BLaER1 treated with 17β-estradiol and CSF1 and Interleukin-3, amounts not matched to agents 10 nM and 100 nM (cell line): ENCODE results near the gene ZSCAN4.

Experiments used
- H3K27ac ChIP-seq, 11 experiments: shearing (Covaris generic); formaldehyde crosslinking; 2 replicates each; pipeline ENCODE4 v1.8.1; 2022
- H3K27me3 ChIP-seq, 11 experiments: shearing (Covaris generic); formaldehyde crosslinking; 2 replicates each; pipeline ENCODE4 v1.8.1; 2022
- H3K36me3 ChIP-seq, 11 experiments: shearing (Covaris generic); formaldehyde crosslinking; 2 replicates each; pipeline ENCODE4 v1.8.1; 2022
- H3K4me1 ChIP-seq, 10 experiments: shearing (Covaris generic); formaldehyde crosslinking; 2 replicates each; pipeline ENCODE4 v1.8.1; 2022
- H3K4me2 ChIP-seq, 11 experiments: shearing (Covaris generic); formaldehyde crosslinking; 2 replicates each; pipeline ENCODE4 v1.8.1; 2022
- H3K4me3 ChIP-seq, 10 experiments: shearing (Covaris generic); formaldehyde crosslinking; 2 replicates each; pipeline ENCODE4 v1.8.1; 2022
- H3K9ac ChIP-seq, 11 experiments: shearing (Covaris generic); formaldehyde crosslinking; 2 replicates each; pipeline ENCODE4 v1.8.1; 2022
- H3K9me3 ChIP-seq, 11 experiments: shearing (Covaris generic); formaldehyde crosslinking; replicated peaks in 1 of 11; 2 replicates each; pipeline ENCODE4 v1.8.1; 2022
- H4K20me1 ChIP-seq, 11 experiments: shearing (Covaris generic); formaldehyde crosslinking; 2 replicates each; pipeline ENCODE4 v1.8.1; 2022
- Cebpa-rat ChIP-seq, 11 experiments: shearing (Covaris generic); IDR thresholded peaks; 2 replicates each; pipeline ENCODE4 v1.8.1; 2022

ZSCAN4 gene

GRCh38 chr19:57668635-57669034, at the start of gene ZSCAN4:
ZSCAN4 (plus strand) TSS chr19:57668935; CDS start chr19:57676146, 7,211 bp downstream.
- no peaks in the 10 kb centered on the region for H3K9me3 ChIP-seq
- H3K36me3 ChIP-seq: no peaks in the 10 kb centered on the region
- H3K4me1 ChIP-seq: peaks cover 3 to 12% (median 9%) of the 10 kb centered on the region in 10 experiments; a peak in 13 of 20 replicates
- no peak within 1 kb of the TSS for H3K4me3 ChIP-seq
- TF ChIP-seq Cebpa-rat (IDR thresholded peaks at IDR 0.05): no peak
- peaks cover 0 to 6% (median 0%) of the 10 kb centered on the region in 11 experiments; a peak in 1 of 22 replicates for H4K20me1 ChIP-seq
- H3K27me3 ChIP-seq: peaks cover 25 to 34% (median 27%) of the 10 kb centered on the region in 11 experiments
- H3K27ac ChIP-seq: no peak within 1 kb of the TSS
- no peak within 1 kb of the TSS for H3K4me2 ChIP-seq
- no peak within 1 kb of the TSS for H3K9ac ChIP-seq

GRCh38 chr19:57620673-57621348, 47.9 kb upstream of the ZSCAN4 start:
- Histone ChIP-seq H3K36me3 (peaks cover 93 to 100% (median 100%) of the 10 kb centered on the region in 11 experiments), H3K9ac (no peak overlapping the region)
- no peak for TF ChIP-seq Cebpa-rat (IDR thresholded peaks at IDR 0.05)

GRCh38 chr19:57623091-57623490, 45.6 kb upstream of the ZSCAN4 start:
- H4K20me1 ChIP-seq: peaks cover 0 to 17% (median 0%) of the 10 kb centered on the region in 11 experiments; a peak in 2 of 22 replicates
- no peak overlapping the region for H3K27ac ChIP-seq
- peaks cover 93 to 100% (median 98%) of the 10 kb centered on the region in 11 experiments for H3K9me3 ChIP-seq
- peaks cover 71 to 100% (median 92%) of the 10 kb centered on the region in 11 experiments for H3K36me3 ChIP-seq
- H3K4me1 ChIP-seq: no peaks in the 10 kb centered on the region
- peak overlapping the region in 5 of 10 experiments; percentile 79 to 99 (median 92); a peak in 5 of 20 replicates for H3K4me3 ChIP-seq
- TF ChIP-seq Cebpa-rat (IDR thresholded peaks at IDR 0.05): no peak
- peaks cover 0 to 7% (median 0%) of the 10 kb centered on the region in 11 experiments; a peak in 1 of 22 replicates for H3K27me3 ChIP-seq
- H3K4me2 ChIP-seq: no peak overlapping the region
- H3K9ac ChIP-seq: no peak overlapping the region

More at GRCh38 chr19:57620673-57621348, 47.9 kb upstream of the ZSCAN4 start:
- Histone ChIP-seq H3K4me3 (peak overlapping the region; percentile 25 to 99 (median 94); a peak in 19 of 20 replicates), H4K20me1 (peaks cover 0 to 24% (median 0%) of the 10 kb centered on the region in 11 experiments; a peak in 2 of 22 replicates), H3K4me1 (no peaks in the 10 kb centered on the region), H3K27ac (no peak overlapping the region), H3K9me3 (peaks cover 100% of the 10 kb centered on the region in 11 experiments), H3K27me3 (peaks cover 0 to 7% (median 0%) of the 10 kb centered on the region in 11 experiments; a peak in 1 of 22 replicates), H3K4me2 (no peak overlapping the region)

- peaks cover 7 to 17% (median 14%) of the 10 kb centered on the region in 10 experiments for H3K4me1 ChIP-seq
- TF ChIP-seq Cebpa-rat (IDR thresholded peaks at IDR 0.05): no peak
- no peaks in the 10 kb centered on the region for H3K27me3 ChIP-seq
Measured at GRCh38 chr19:57632987-57633831, 35.5 kb upstream of the ZSCAN4 start, which contains the start of gene ZNF211. ZNF211 (plus strand) TSS chr19:57633168; CDS start chr19:57633347, 179 bp downstream.

GRCh38 chr19:57633832-57634131, 35.0 kb upstream of the ZSCAN4 start:
- H3K4me3 ChIP-seq: peak overlapping the region; percentile 81 to 98 (median 92)
- peak overlapping the region in 6 of 11 experiments; percentile 72 to 85 (median 78); a peak in 9 of 22 replicates for H3K27ac ChIP-seq
- TF ChIP-seq Cebpa-rat (IDR thresholded peaks at IDR 0.05): no peak
- H3K27me3 ChIP-seq: no peaks in the 10 kb centered on the region
- peaks cover 7 to 17% (median 14%) of the 10 kb centered on the region in 10 experiments for H3K4me1 ChIP-seq
- H3K36me3 ChIP-seq: peaks cover 53 to 80% (median 67%) of the 10 kb centered on the region in 11 experiments
- peak overlapping the region; percentile 72 to 97 (median 93) for H3K4me2 ChIP-seq
- peaks cover 28 to 55% (median 41%) of the 10 kb centered on the region in 11 experiments for H3K9me3 ChIP-seq
- peak overlapping the region; percentile 78 to 90 (median 85) for H3K9ac ChIP-seq
- H4K20me1 ChIP-seq: no peaks in the 10 kb centered on the region

More at GRCh38 chr19:57632987-57633831, 35.5 kb upstream of the ZSCAN4 start, which contains the start of gene ZNF211:
- Histone ChIP-seq H3K27ac (peak within 1 kb of the TSS; percentile 52 to 85 (median 75); a peak in 21 of 22 replicates), H3K36me3 (peaks cover 47 to 80% (median 61%) of the 10 kb centered on the region in 11 experiments), H3K4me3 (peak within 1 kb of the TSS; percentile 81 to 98 (median 92)), H3K9ac (peak within 1 kb of the TSS; percentile 78 to 90 (median 85)), H3K9me3 (peaks cover 22 to 53% (median 41%) of the 10 kb centered on the region in 11 experiments), H3K4me2 (peak within 1 kb of the TSS; percentile 72 to 97 (median 93)), H4K20me1 (no peaks in the 10 kb centered on the region)

- H4K20me1 ChIP-seq: no peaks in the 10 kb centered on the region
- H3K27ac ChIP-seq: no peak overlapping the region
- no peak for TF ChIP-seq Cebpa-rat (IDR thresholded peaks at IDR 0.05)
- peaks cover 79 to 85% (median 81%) of the 10 kb centered on the region in 11 experiments for H3K36me3 ChIP-seq
- H3K4me2 ChIP-seq: no peak overlapping the region
- no peak overlapping the region for H3K9ac ChIP-seq
- H3K4me1 ChIP-seq: peaks cover 7 to 17% (median 14%) of the 10 kb centered on the region in 10 experiments
- H3K27me3 ChIP-seq: no peaks in the 10 kb centered on the region
- peaks cover 64 to 81% (median 71%) of the 10 kb centered on the region in 11 experiments for H3K9me3 ChIP-seq
- peak overlapping the region in 5 of 10 experiments; percentile 1 to 30 (median 9); a peak in 5 of 20 replicates for H3K4me3 ChIP-seq
Measured at GRCh38 chr19:57637379-57637778, 31.4 kb upstream of the ZSCAN4 start.

GRCh38 chr19:57641715-57642234, 27.0 kb upstream of the ZSCAN4 start:
- Histone ChIP-seq H3K4me1 (no peaks in the 10 kb centered on the region), H3K36me3 (peaks cover 68 to 80% (median 73%) of the 10 kb centered on the region in 11 experiments)

GRCh38 chr19:57642396-57643046, 26.2 kb upstream of the ZSCAN4 start:
- no peak for TF ChIP-seq Cebpa-rat (IDR thresholded peaks at IDR 0.05)
- Histone ChIP-seq H3K9me3 (peaks cover 61 to 69% (median 65%) of the 10 kb centered on the region in 11 experiments), H3K4me2 (no peak overlapping the region), H4K20me1 (no peaks in the 10 kb centered on the region), H3K36me3 (peaks cover 61 to 72% (median 66%) of the 10 kb centered on the region in 11 experiments), H3K4me1 (no peaks in the 10 kb centered on the region), H3K4me3 (peak overlapping the region in 4 of 10 experiments; percentile 2 to 39 (median 18); a peak in 3 of 20 replicates), H3K27ac (no peak overlapping the region), H3K27me3 (no peaks in the 10 kb centered on the region), H3K9ac (no peak overlapping the region)

More at GRCh38 chr19:57641715-57642234, 27.0 kb upstream of the ZSCAN4 start:
- Histone ChIP-seq H4K20me1 (no peaks in the 10 kb centered on the region), H3K4me2 (no peak overlapping the region), H3K27me3 (no peaks in the 10 kb centered on the region), H3K9me3 (peaks cover 68 to 76% (median 72%) of the 10 kb centered on the region in 11 experiments), H3K4me3 (peak overlapping the region in 5 of 10 experiments; percentile 5 to 39 (median 27); a peak in 7 of 20 replicates), H3K27ac (no peak overlapping the region), H3K9ac (no peak overlapping the region)
- TF ChIP-seq Cebpa-rat (IDR thresholded peaks at IDR 0.05): no peak
